B cell (primary cell): ENCODE results near the gene SMIM26. TPM values are rescaled to one million over a fixed set of nuclear protein-coding genes. Genes with fewer than 3 reads are reported as not detected.

Experiments used
- ATAC-seq: fragments of 200-7000 bp; cut with Tn5 transposase; one replicate; pipeline ENCODE4 v1.10.0; 2021; ENCODE audit warnings: low read depth, mild to moderate bottlenecking, moderate number of reproducible peaks, moderate library complexity
- CTCF ChIA-PET: fragments of 350-600 bp; sonication (Branson Sonifier 250); formaldehyde crosslinking; loops from one replicate; lab custom pipeline; 2021; ENCODE audit warnings: antibody characterized with exemption, inconsistent platforms; lab: Charles Lee
- POLR2A ChIA-PET: fragments of 350-600 bp; sonication (Branson Sonifier 250); formaldehyde crosslinking; loops from one replicate; lab custom pipeline; 2021; ENCODE audit warnings: antibody characterized with exemption; lab: Charles Lee
- DNase-seq: peaks from one replicate; pipeline ENCODE4 v3.0.0; 2013
- H2AFZ ChIP-seq: 2 replicates; pipeline ENCODE4 v1.6.1; 2012; ENCODE audit warnings: mild to moderate bottlenecking, low read depth, low read length; ENCODE audit not compliant: insufficient read depth, poor library complexity, severe bottlenecking
- H3K27ac ChIP-seq, 2 donors: 1 replicate in 1 of 2; 2 replicates in 1 of 2; pipeline ENCODE4 v1.5.1; 2012 to 2013; ENCODE audit warnings: low read length in 2 of 2, mild to moderate bottlenecking in 2 of 2, moderate library complexity in 1 of 2
- H3K27me3 ChIP-seq, 4 experiments: fragments of 200-600 bp in 1 of 4; sonication (generic) in 1 of 4; replicated peaks in 1 of 4; 1 replicate in 2 of 4; 2 replicates in 2 of 4; pipeline versions ENCODE4 v1.6.1 to v1.7.0; 2013 to 2016; ENCODE audit warnings: low read length in 3 of 4, mild to moderate bottlenecking in 2 of 4, mixed read lengths in 1 of 4, moderate library complexity in 1 of 4; ENCODE audit not compliant: insufficient read depth in 4 of 4, control insufficient read depth in 3 of 4; ENCODE audit errors: control extremely low read depth in 1 of 4
- H3K36me3 ChIP-seq, 2 experiments: replicated peaks in 1 of 2; 1 replicate in 1 of 2; 2 replicates in 1 of 2; pipeline versions ENCODE4 v1.6.1 to v1.7.1; 2013; ENCODE audit warnings: low read length in 1 of 2; ENCODE audit not compliant: insufficient read depth in 2 of 2, control insufficient read depth in 1 of 2; ENCODE audit errors: control extremely low read depth in 1 of 2, extremely low read depth in 1 of 2
- H3K4me1 ChIP-seq, 2 donors: fragments of 200-600 bp in 1 of 2; sonication (generic) in 1 of 2; 1 replicate in 1 of 2; 2 replicates in 1 of 2; pipeline versions ENCODE4 v1.5.1 to v1.6.1; 2013 to 2017; ENCODE audit warnings: low read length in 2 of 2; ENCODE audit not compliant: control insufficient read depth in 2 of 2, insufficient read depth in 2 of 2
- H3K4me2 ChIP-seq: replicated peaks from 2 replicates; pipeline ENCODE3; 2012; ENCODE audit warnings: mild to moderate bottlenecking, low read depth, low read length; ENCODE audit not compliant: poor library complexity, severe bottlenecking
- H3K4me3 ChIP-seq, 5 experiments: fragments of 200-600 bp in 1 of 5; sonication (generic) in 1 of 5; 1 replicate in 3 of 5; 2 replicates in 2 of 5; pipeline versions ENCODE4 v1.5.1 to v1.7.0; 2011 to 2016; ENCODE audit warnings: low read length in 4 of 5, mild to moderate bottlenecking in 4 of 5, low read depth in 2 of 5, control low read depth in 1 of 5, moderate library complexity in 1 of 5; ENCODE audit not compliant: insufficient read depth in 1 of 5; ENCODE audit errors: control extremely low read depth in 1 of 5, extremely low read depth in 1 of 5
- H3K79me2 ChIP-seq: fragments of 200-600 bp; sonication (generic); one replicate; pipeline ENCODE4 v1.6.0; 2016; ENCODE audit warnings: low read length; ENCODE audit not compliant: control insufficient read depth, insufficient read depth
- H3K9ac ChIP-seq: fragments of 200-600 bp; sonication (generic); 2 replicates; pipeline ENCODE4 v1.6.1; 2017; ENCODE audit warnings: mild to moderate bottlenecking, low read length, moderate library complexity
- H3K9me3 ChIP-seq, 3 donors: one replicate each; pipeline versions ENCODE4 v1.6.1 to v1.7.1; 2013; ENCODE audit warnings: low read length in 2 of 3; ENCODE audit not compliant: control insufficient read depth in 2 of 3, insufficient read depth in 1 of 3; ENCODE audit errors: control extremely low read depth in 1 of 3
- H4K20me1 ChIP-seq: 2 replicates; pipeline ENCODE4 v1.6.0; 2012; ENCODE audit warnings: mild to moderate bottlenecking, low read length; ENCODE audit not compliant: insufficient read depth, control insufficient read depth, poor library complexity, severe bottlenecking
- H3K27ac Mint-ChIP-seq: one replicate; pipeline ENCODE4 v1.8.0; 2021; ENCODE audit warnings: mixed read lengths
- H3K27me3 Mint-ChIP-seq: one replicate; pipeline ENCODE4 v1.8.0; 2021; ENCODE audit warnings: mixed read lengths
- H3K4me1 Mint-ChIP-seq: one replicate; pipeline ENCODE4 v1.8.0; 2021; ENCODE audit warnings: mixed read lengths
- H3K4me3 Mint-ChIP-seq: one replicate; pipeline ENCODE4 v1.8.0; 2021; ENCODE audit warnings: mixed read lengths
- H3K9me3 Mint-ChIP-seq: one replicate; pipeline ENCODE4 v1.8.0; 2022; ENCODE audit warnings: mixed read lengths; ENCODE audit not compliant: insufficient read depth
- EZH2 ChIP-seq: IDR thresholded peaks from 2 replicates; pipeline ENCODE4 v1.6.1; 2012; ENCODE audit warnings: borderline replicate concordance, low read depth, mild to moderate bottlenecking, moderate library complexity, low read length; ENCODE audit not compliant: insufficient read depth, poor library complexity, severe bottlenecking
- WGBS: methylation state at CpG from one replicate; pipeline ENCODE4 v1.1.5; 2013; ENCODE audit warnings: missing lambda C conversion rate; ENCODE audit not compliant: insufficient coverage; 5-methylcytosine and 5-hydroxymethylcytosine counted together
- intact Hi-C: fragments of 100-400 bp; cut with micrococcal nuclease; formaldehyde crosslinking; loops from one replicate; pipeline ENCODE4 v1.10.0; 2022
- polyA plus RNA-seq: library from polyadenylated mRNA; depleted of rRNA; stranded (reverse); fragments of >200 nt; gene quantifications from 2 replicates; pipeline ENCODE4 v1.2.3, GENCODE V29; 2012
- total RNA-seq, 2 donors: library from RNA; stranded (reverse); fragments of 120-200 nt in 1 of 2; gene quantifications; 1 replicate in 1 of 2; 2 replicates in 1 of 2; pipeline versions ENCODE4 v1.2.3 to v1.2.4, GENCODE V29; 2013 to 2022
- TF ChIP-seq, protein P1 (sequence below): fragments of 200-600 bp; IDR thresholded peaks from one replicate; pipeline ENCODE4 v1.8.0; 2022; ENCODE audit warnings: antibody characterized with exemption, mild to moderate bottlenecking

Gene SMIM26
- total and polyA plus RNA-seq, 2 donors (not counting 1 experiment from before 2014, with no cell fraction given), result 47.7 to 100 TPM

GRCh38 chr20:18533491-18533890, 33.7 kb upstream of the SMIM26 start:
- Histone ChIP-seq H2AFZ (no peak overlapping the region), H3K36me3 (peaks cover 6 to 76% of the 10 kb centered on the region in 2 experiments), H3K9ac (no peak overlapping the region), H3K9me3 (no peaks in the 10 kb centered on the region), H3K4me2 (no peak overlapping the region), H3K4me3 (no peak overlapping the region), H4K20me1 (no peaks in the 10 kb centered on the region), H3K27ac (no peak overlapping the region), H3K4me1 (no peaks in the 10 kb centered on the region), H3K27me3 (no peaks in the 10 kb centered on the region), H3K79me2 (no peaks in the 10 kb centered on the region)
- H3K9me3 Mint-ChIP-seq, result no peaks in the 10 kb centered on the region
- DNase-seq (no peak), ATAC-seq (no peak)
- no peaks in the 10 kb centered on the region for H3K27me3 Mint-ChIP-seq
- no peak overlapping the region for H3K27ac Mint-ChIP-seq
- TF ChIP-seq, protein P1, sequence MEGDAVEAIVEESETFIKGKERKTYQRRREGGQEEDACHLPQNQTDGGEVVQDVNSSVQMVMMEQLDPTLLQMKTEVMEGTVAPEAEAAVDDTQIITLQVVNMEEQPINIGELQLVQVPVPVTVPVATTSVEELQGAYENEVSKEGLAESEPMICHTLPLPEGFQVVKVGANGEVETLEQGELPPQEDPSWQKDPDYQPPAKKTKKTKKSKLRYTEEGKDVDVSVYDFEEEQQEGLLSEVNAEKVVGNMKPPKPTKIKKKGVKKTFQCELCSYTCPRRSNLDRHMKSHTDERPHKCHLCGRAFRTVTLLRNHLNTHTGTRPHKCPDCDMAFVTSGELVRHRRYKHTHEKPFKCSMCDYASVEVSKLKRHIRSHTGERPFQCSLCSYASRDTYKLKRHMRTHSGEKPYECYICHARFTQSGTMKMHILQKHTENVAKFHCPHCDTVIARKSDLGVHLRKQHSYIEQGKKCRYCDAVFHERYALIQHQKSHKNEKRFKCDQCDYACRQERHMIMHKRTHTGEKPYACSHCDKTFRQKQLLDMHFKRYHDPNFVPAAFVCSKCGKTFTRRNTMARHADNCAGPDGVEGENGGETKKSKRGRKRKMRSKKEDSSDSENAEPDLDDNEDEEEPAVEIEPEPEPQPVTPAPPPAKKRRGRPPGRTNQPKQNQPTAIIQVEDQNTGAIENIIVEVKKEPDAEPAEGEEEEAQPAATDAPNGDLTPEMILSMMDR, result no peak
- no peak for TF ChIP-seq EZH2
- 100% methylated on average over 1 of the region's 1 CpG for WGBS
- POLR2A ChIA-PET, result no interaction called here
- intact Hi-C loops, result no loop called here
- H3K4me3 Mint-ChIP-seq, result no peak overlapping the region
- CTCF ChIA-PET, result no interaction called here
- H3K4me1 Mint-ChIP-seq, result no peaks in the 10 kb centered on the region

DNA sequence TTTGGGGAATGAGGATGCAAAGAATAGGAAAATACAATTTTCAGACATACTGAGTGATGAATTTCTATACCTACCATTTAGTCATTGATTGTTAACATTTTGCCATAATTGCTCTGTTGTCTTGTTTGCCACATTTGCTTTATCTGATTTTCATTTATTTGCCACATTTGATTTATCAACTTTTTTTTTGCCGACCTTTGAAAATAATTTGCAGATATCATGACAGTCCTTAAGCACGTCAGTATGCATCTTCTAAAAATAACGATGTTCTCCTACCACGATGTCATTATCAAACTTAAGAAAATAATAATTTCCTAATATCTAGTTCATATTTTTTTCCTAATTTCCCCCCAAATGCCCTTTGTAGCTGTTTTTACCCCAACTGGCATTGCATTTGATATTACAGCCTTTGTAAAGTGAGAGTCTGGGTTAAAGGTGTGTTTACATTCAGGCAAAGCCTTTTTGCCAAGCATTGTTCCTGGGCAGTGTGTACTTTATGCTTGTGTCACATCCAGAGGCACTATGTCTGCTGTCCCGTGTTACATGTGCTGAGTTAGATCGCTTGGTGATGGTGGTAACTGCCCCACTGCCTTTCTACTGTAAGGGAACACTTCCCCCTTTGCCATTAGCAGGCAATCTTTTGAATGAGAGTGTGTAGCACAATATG, 33.1 kb upstream of the SMIM26 start:
- no peak for ATAC-seq
- Histone ChIP-seq H3K36me3 (peaks cover 6 to 73% of the 10 kb centered on the region in 2 experiments), H2AFZ (no peak overlapping the region), H3K4me3 (no peak overlapping the region), H3K9me3 (no peaks in the 10 kb centered on the region), H4K20me1 (no peaks in the 10 kb centered on the region), H3K79me2 (no peaks in the 10 kb centered on the region), H3K9ac (no peak overlapping the region), H3K27me3 (no peaks in the 10 kb centered on the region), H3K4me1 (no peaks in the 10 kb centered on the region), H3K4me2 (no peak overlapping the region), H3K27ac (no peak overlapping the region)
- no peaks in the 10 kb centered on the region for H3K4me1 Mint-ChIP-seq
- H3K4me3 Mint-ChIP-seq, result no peak overlapping the region
- no peak overlapping the region for H3K27ac Mint-ChIP-seq
- DNase-seq, result no peak
- CTCF ChIA-PET, result no interaction called here
- H3K27me3 Mint-ChIP-seq, result no peaks in the 10 kb centered on the region
- 90% methylated on average over 2 of the region's 6 CpGs for WGBS
- TF ChIP-seq, protein P1, result no peak
- no peak for TF ChIP-seq EZH2
- intact Hi-C loops, result no loop called here
- POLR2A ChIA-PET, result no interaction called here
- no peaks in the 10 kb centered on the region for H3K9me3 Mint-ChIP-seq
